ENCODE data around the gene CRYL1. TPM values are rescaled to one million over a fixed set of nuclear protein-coding genes. Genes with fewer than 3 reads are reported as not detected.
A peak's percentile ranks its signal among the peaks of the same experiment; 100 is the strongest.

The CRYL1 gene
- total RNA-seq, 1 experiment from 2014 or later: 12.2 TPM

GRCh38 chr13:20360835-20361412, 164.7 kb downstream of the CRYL1 start:
- TF ChIP-seq CTCF (IDR thresholded peaks at IDR 0.05; ENCODE audit: unreplicated experiment): no peak
- Mint-ChIP-seq H3K9me3 (ENCODE audit: low read depth, unreplicated experiment) (no peaks in the 10 kb centered on the region), H3K36me3 (ENCODE audit: insufficient read depth, unreplicated experiment) (peaks cover 10% of the 10 kb centered on the region), H3K27ac (ENCODE audit: unreplicated experiment) (no peak overlapping the region), H3K4me3 (ENCODE audit: low read depth, unreplicated experiment) (no peak overlapping the region), H3K27me3 (ENCODE audit: unreplicated experiment) (no peaks in the 10 kb centered on the region), H3K4me1 (ENCODE audit: low read depth, unreplicated experiment) (peaks cover 31% of the 10 kb centered on the region)
- no peak for DNase-seq
- intact Hi-C loops (cut with micrococcal nuclease; ENCODE audit: unreplicated experiment): no loop called here
- no TSS peak for BruUV-seq (replicated peaks)
- CTCF ChIA-PET: no interaction called here

GRCh38 chr13:20360041-20360491, 165.6 kb downstream of the CRYL1 start:
- Mint-ChIP-seq H3K36me3 (ENCODE audit: insufficient read depth, unreplicated experiment) (peaks cover 10% of the 10 kb centered on the region), H3K27me3 (ENCODE audit: unreplicated experiment) (no peaks in the 10 kb centered on the region), H3K27ac (ENCODE audit: unreplicated experiment) (no peak overlapping the region), H3K4me3 (ENCODE audit: low read depth, unreplicated experiment) (no peak overlapping the region), H3K4me1 (ENCODE audit: low read depth, unreplicated experiment) (peaks cover 31% of the 10 kb centered on the region), H3K9me3 (ENCODE audit: low read depth, unreplicated experiment) (no peaks in the 10 kb centered on the region)
- DNase-seq: no peak
- CTCF ChIA-PET: no interaction called here
- no peak for TF ChIP-seq CTCF (IDR thresholded peaks at IDR 0.05; ENCODE audit: unreplicated experiment)
- no TSS peak for BruUV-seq (replicated peaks)
- intact Hi-C loops (cut with micrococcal nuclease; ENCODE audit: unreplicated experiment): no loop called here

GRCh38 chr13:20359335-20359734, 166.3 kb downstream of the CRYL1 start:
- Mint-ChIP-seq H3K9me3 (ENCODE audit: low read depth, unreplicated experiment) (no peaks in the 10 kb centered on the region), H3K27me3 (ENCODE audit: unreplicated experiment) (no peaks in the 10 kb centered on the region), H3K27ac (ENCODE audit: unreplicated experiment) (no peak overlapping the region), H3K36me3 (ENCODE audit: insufficient read depth, unreplicated experiment) (peaks cover 10% of the 10 kb centered on the region), H3K4me1 (ENCODE audit: low read depth, unreplicated experiment) (peaks cover 31% of the 10 kb centered on the region), H3K4me3 (ENCODE audit: low read depth, unreplicated experiment) (no peak overlapping the region)
- CTCF ChIA-PET: no interaction called here
- intact Hi-C loops (cut with micrococcal nuclease; ENCODE audit: unreplicated experiment): no loop called here
- no peak for TF ChIP-seq CTCF (IDR thresholded peaks at IDR 0.05; ENCODE audit: unreplicated experiment)
- no TSS peak for BruUV-seq (replicated peaks)
- DNase-seq: peak; percentile 19

- Mint-ChIP-seq H3K4me1 (ENCODE audit: low read depth, unreplicated experiment) (peaks cover 31% of the 10 kb centered on the region), H3K27ac (ENCODE audit: unreplicated experiment) (no peak overlapping the region), H3K27me3 (ENCODE audit: unreplicated experiment) (no peaks in the 10 kb centered on the region), H3K9me3 (ENCODE audit: low read depth, unreplicated experiment) (no peaks in the 10 kb centered on the region), H3K4me3 (ENCODE audit: low read depth, unreplicated experiment) (no peak overlapping the region), H3K36me3 (ENCODE audit: insufficient read depth, unreplicated experiment) (peaks cover 10% of the 10 kb centered on the region)
- intact Hi-C loops (cut with micrococcal nuclease; ENCODE audit: unreplicated experiment): no loop called here
- TF ChIP-seq CTCF (IDR thresholded peaks at IDR 0.05; ENCODE audit: unreplicated experiment): no peak
- DNase-seq: no peak
- BruUV-seq (replicated peaks): no TSS peak
- CTCF ChIA-PET: no interaction called here
Observed at GRCh38 chr13:20358022-20358421, 167.6 kb downstream of the CRYL1 start.

Measured in Calu3 (cell line).